ENCODE data around the gene CPXM2.

DNA sequence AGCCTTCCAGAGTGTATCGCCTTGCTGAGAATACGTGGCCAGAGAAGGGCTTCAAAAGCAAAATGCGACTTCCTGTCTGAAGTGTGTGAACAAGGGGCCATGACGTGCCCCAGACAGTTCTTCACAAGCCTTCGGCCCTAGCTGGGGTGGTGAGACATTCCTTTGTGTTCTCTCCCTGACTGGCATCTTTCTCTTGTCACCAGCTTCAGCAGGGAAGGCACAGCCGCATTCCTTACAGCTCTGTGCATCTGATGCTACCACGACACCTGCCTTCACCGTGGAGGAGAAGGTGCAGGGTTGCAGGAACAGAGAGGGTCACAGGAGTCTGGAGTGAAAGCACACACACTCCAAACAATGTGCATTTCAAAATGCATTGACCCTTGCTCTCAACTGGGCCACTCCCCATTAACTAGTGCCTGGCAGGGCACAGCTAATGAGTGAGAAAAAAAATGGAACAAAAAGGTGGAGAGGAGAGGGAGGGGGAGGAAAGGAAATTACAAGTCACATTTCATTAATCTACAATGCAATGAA lies 132.0 kb downstream of the CPXM2 start:
- TF ChIP-seq, protein P1, sequence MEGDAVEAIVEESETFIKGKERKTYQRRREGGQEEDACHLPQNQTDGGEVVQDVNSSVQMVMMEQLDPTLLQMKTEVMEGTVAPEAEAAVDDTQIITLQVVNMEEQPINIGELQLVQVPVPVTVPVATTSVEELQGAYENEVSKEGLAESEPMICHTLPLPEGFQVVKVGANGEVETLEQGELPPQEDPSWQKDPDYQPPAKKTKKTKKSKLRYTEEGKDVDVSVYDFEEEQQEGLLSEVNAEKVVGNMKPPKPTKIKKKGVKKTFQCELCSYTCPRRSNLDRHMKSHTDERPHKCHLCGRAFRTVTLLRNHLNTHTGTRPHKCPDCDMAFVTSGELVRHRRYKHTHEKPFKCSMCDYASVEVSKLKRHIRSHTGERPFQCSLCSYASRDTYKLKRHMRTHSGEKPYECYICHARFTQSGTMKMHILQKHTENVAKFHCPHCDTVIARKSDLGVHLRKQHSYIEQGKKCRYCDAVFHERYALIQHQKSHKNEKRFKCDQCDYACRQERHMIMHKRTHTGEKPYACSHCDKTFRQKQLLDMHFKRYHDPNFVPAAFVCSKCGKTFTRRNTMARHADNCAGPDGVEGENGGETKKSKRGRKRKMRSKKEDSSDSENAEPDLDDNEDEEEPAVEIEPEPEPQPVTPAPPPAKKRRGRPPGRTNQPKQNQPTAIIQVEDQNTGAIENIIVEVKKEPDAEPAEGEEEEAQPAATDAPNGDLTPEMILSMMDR (IDR thresholded peaks at IDR 0.05 in 2 of 3, conservative IDR thresholded peaks at IDR 0.05 in 1 of 3; ENCODE audit: borderline replicate concordance in 1 of 3, insufficient read depth in 1 of 3, low read depth in 2 of 3, low read length in 2 of 3) = no peak
- TF ChIP-seq YY1 (IDR thresholded peaks at IDR 0.05; ENCODE audit: extremely low read depth, insufficient replicate concordance, low read depth, low read length) = no peak
- no peak for TF ChIP-seq EGR1 (IDR thresholded peaks at IDR 0.05; ENCODE audit: low read depth)
- no peak for TF ChIP-seq CEBPB (IDR thresholded peaks at IDR 0.05; ENCODE audit: low read depth)
- TF ChIP-seq EZH2 (IDR thresholded peaks at IDR 0.05) = no peak
- TF ChIP-seq POLR2A (IDR thresholded peaks at IDR 0.05; ENCODE audit: borderline replicate concordance, extremely low read depth, insufficient read depth, insufficient read length) = no peak
- no peak for TF ChIP-seq EZH2phosphoT487 (IDR thresholded peaks at IDR 0.05; ENCODE audit: borderline replicate concordance)
- no peak for TF ChIP-seq JUND (IDR thresholded peaks at IDR 0.05)
- no peak for TF ChIP-seq ZFX (IDR thresholded peaks at IDR 0.05)
- TF ChIP-seq, protein P2, sequence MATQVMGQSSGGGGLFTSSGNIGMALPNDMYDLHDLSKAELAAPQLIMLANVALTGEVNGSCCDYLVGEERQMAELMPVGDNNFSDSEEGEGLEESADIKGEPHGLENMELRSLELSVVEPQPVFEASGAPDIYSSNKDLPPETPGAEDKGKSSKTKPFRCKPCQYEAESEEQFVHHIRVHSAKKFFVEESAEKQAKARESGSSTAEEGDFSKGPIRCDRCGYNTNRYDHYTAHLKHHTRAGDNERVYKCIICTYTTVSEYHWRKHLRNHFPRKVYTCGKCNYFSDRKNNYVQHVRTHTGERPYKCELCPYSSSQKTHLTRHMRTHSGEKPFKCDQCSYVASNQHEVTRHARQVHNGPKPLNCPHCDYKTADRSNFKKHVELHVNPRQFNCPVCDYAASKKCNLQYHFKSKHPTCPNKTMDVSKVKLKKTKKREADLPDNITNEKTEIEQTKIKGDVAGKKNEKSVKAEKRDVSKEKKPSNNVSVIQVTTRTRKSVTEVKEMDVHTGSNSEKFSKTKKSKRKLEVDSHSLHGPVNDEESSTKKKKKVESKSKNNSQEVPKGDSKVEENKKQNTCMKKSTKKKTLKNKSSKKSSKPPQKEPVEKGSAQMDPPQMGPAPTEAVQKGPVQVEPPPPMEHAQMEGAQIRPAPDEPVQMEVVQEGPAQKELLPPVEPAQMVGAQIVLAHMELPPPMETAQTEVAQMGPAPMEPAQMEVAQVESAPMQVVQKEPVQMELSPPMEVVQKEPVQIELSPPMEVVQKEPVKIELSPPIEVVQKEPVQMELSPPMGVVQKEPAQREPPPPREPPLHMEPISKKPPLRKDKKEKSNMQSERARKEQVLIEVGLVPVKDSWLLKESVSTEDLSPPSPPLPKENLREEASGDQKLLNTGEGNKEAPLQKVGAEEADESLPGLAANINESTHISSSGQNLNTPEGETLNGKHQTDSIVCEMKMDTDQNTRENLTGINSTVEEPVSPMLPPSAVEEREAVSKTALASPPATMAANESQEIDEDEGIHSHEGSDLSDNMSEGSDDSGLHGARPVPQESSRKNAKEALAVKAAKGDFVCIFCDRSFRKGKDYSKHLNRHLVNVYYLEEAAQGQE (IDR thresholded peaks at IDR 0.05; ENCODE audit: low read depth) = no peak

Data from HCT116 (cell line).